Activated CD4-positive, alpha-beta T cell treated with anti-CD3 and anti-CD28 coated beads, Interleukin-10, Interleukin-2, amounts not matched to agents 100 ng/mL and 50 ng/mL, durations not matched to agents 16 hours and 8 hours (primary cell): ENCODE data around the gene EPB41L4A.
"Not testable (repeated sequence)": the region's sequence is repeated elsewhere in the genome, so short reads cannot be mapped to it uniquely, and the experiment has no call there.

Experiments
- DNase-seq: peaks from one replicate; pipeline ENCODE4 v3.0.0-alpha.2; 2020

The EPB41L4A gene

DNA sequence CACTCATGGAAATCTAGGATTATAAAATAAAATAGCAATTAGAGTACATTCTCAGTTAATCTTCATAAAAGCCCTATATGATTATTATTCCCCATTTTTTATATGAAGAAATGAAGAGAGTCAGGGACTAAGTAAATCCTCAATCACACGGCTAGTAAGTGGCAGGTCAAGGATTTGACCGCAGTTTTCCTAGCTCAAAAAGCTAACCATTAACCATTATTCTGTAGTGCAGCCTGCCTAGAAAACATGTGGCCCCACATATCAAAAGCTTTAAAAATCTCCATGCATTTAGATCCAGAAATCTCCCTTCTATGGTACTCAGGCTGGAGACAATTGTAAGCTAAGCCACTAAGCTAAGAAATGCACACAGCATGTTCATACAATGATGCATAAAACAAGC is 21.4 kb downstream of the EPB41L4A start:
- no peak for DNase-seq

DNA sequence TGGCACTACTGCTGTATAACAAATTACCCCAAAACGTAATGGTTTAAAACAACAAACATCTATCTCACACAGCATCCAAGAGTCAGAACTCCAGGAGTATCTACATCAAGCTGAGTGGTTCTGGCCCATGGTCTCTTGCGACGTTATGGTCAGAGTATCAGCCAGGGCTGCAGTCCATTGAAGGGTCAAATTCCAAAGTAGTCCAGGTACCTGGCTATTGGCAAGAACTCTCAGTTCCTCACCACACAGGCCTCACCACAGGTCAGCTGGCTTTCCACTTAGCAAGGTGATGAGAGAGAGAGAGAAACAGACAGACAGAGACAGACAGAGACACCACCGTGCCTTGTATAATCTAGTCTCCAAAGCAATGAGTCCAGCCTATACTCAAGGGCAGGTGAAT is 22.6 kb downstream of the EPB41L4A start:
- DNase-seq, result no peak

DNA sequence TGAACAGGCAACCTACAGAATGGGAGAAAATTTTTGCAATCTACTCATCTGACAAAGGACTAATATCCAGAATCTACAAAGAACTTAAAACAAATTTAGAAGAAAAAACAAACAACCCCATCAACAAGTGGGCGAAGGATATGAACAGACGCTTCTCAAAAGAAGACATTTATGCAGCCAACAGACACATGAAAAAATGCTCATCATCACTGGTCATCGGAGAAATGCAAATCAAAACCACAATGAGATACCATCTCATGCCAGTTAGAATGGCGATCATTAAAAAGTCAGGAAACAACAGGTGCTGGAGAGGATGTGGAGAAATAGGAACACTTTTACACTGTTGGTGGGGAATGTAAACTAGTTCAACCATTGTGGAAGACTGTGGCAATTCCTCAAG is 23.8 kb downstream of the EPB41L4A start:
- DNase-seq, result not testable (repeated sequence)

DNA sequence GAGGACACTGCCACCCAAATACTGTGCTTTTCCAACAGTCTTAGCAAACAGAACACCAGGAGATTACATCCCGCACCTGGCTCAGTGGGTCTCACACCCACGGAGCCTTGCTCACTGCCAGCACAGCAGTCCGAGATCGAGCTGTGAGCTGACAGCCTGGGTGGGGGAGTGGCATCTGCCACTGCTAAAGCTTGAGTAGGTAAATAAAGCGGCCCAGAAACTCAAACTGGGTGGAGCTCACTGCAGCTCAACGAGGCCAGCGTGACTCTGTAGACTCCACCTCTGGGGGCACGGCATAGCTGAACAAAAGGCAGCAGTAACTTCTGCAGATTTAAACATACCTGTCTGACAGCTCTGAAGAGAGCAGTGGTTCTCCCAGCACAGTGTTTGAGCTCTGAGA is 28.8 kb downstream of the EPB41L4A start:
- DNase-seq, result no peak

DNA sequence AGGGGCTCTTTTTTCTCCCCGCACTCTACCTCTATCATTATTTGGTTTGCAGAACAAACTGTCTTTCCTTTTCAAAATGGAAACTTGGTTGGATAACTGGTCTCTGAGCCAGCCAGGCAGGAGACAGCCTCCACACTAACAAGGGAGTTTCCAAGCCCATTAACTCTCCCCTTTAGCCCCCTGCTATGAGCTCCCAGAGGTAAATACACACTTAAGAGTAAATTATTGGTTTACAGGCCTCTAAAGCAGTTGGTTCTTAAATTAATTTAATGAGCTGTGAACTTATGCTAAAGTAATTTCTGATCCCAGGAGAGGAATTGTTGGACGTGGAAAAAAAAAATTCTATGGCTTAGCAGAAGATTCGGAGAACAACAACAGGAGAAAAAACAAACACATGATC is 30.3 kb downstream of the EPB41L4A start:
- no peak for DNase-seq

DNA sequence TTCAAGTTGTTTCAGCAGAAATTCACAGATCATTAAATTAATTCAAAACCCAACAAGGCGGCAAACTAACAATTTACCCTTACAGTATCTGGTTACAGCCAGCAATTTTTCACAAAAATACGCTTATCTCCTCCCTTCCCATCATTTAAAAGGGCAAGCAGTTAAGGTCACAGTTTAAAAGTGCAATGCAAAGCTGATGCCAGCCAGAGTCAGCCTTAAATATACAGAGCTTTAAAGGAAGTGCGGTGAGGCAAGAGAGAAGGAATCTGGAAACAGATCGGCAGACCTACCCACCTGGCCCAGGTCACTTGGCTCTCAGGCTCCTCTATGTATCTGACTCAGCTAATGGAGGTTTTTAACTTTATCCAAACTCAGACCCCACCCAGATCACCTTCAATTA is 31.0 kb downstream of the EPB41L4A start:
- DNase-seq, result no peak

GRCh38 chr5:112386766-112387165 is 32.3 kb downstream of the EPB41L4A start:
- DNase-seq, result no peak

- DNase-seq, result no peak
These were observed 33.1 kb downstream of the EPB41L4A start for GRCh38 chr5:112385969-112386368.

GRCh38 chr5:112385566-112385965 is 33.5 kb downstream of the EPB41L4A start:
- DNase-seq, result no peak

DNA sequence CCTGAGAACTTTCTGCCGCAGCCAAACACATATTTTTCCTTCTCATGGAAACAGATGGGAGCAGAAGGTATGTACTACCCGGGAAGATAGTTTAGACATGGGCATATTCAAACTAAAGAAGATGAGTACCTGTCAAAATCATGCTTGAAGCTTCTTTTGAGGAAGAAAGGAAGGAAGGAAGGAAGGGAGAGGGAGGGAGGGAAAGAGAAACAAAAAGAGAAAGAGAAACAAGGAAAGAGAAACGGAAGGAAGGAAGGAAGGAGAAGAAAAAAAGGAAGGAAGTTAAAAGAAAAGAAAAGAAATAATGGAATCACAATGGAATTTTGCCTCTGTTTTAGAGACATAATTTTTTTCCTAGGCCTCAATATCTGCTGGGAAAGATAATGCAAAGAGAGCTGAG is 34.6 kb downstream of the EPB41L4A start:
- DNase-seq, result no peak

- DNase-seq, result no peak
These were observed 36.2 kb downstream of the EPB41L4A start for GRCh38 chr5:112382886-112383285.

- DNase-seq, result no peak
These were observed 37.6 kb downstream of the EPB41L4A start for GRCh38 chr5:112381521-112381920.

GRCh38 chr5:112379542-112380325 is 39.3 kb downstream of the EPB41L4A start:
- no peak for DNase-seq

GRCh38 chr5:112374818-112375217 is 44.3 kb downstream of the EPB41L4A start:
- no peak for DNase-seq

DNA sequence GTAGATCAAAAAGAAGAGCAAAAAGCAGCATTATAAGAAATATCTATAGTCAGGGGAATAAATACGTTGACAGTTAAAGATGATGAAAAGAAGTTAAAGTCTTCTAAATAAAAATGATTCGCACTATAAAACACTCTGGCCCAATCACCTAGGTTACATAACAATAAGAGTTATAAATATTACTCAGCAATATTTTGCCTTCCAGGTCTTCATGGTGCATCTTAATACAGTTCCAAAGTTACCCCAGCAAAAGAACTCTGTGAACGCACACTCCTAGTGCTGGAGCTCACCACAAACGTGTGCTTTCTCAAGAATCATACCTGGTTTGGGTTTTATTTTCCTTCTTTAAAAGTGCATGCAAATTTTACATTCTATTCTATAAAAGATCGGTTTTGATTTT is 44.7 kb downstream of the EPB41L4A start:
- DNase-seq, result no peak

DNA sequence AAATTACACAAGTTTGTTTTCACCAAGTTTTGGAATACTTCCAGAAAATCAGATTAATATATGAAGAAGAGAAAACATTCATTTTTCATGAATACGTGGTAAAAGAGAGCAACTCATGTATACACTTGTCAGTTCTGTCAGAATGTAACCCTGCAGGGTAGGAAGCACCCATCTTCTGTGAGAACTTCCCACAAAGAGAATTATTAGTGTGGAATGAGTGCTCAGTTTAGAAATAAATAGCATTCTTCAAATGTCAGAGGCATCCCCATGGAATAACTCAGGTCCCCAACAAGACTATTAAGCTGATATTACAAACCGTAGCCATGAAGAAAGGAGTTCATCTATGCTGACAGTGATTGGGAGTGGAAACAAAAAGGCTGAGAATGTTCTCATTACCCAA is 45.2 kb downstream of the EPB41L4A start:
- DNase-seq, result no peak

DNA sequence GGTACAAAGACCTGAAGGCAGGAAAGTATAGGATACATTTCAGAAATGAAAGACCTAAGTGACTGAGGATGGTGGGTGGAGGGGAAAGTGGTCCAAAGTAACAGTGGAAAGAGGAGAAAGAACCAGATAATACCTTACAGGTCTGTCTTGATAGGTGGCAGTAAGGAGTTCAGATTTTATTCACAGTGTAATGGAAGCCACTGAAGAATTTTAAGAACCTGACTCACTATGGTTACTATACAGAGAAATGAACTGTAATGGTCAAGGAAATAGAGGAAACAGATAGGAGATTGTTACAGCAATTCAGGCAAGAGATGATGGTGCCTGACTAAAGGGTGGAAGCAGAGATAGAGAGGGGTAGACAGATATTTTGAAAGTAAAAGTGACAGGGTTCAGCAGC is 46.5 kb downstream of the EPB41L4A start:
- no peak for DNase-seq

DNA sequence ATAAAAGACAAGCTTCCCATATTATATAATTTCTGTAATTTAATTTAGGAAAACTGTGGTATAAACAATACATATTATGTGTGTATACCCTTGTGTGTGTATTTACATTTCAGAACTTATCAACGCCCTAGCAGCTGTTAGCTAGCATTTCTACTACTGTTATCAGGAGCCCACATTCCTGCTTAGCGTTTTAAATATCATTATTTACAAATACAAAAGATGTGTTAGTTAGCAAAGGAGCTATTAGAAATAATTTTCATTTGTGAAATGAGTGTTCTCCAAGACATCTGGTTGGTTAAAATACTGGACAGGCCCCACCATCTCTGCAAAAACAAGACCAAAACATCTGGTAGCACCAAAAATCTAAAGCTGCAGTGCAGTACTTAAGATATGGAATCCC is 48.0 kb downstream of the EPB41L4A start:
- DNase-seq, result no peak

- DNase-seq, result no peak
These were observed 51.7 kb downstream of the EPB41L4A start for GRCh38 chr5:112367400-112367799.

DNA sequence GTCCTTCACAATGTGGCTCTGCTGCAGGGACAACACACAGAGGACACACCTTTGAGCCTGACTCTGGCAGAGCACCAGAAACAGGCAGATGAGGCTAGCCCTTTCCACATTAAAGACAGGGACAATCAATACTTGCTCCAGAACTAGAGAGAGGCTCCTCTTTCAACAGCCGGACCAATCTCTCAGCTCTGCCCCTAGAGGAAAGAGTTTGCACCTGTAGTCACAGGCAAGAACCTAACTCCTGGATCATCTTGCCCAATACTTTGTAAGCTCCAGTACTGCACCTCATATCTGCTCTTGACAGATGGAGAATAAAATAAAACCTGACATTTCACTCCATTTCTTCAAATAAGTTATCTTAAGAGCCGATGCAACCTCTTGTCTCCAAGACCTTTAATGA is 52.1 kb downstream of the EPB41L4A start:
- DNase-seq, result peak; percentile 8

- DNase-seq, result not testable (repeated sequence)
These were observed 58.3 kb downstream of the EPB41L4A start for GRCh38 chr5:112360740-112361139.

DNA sequence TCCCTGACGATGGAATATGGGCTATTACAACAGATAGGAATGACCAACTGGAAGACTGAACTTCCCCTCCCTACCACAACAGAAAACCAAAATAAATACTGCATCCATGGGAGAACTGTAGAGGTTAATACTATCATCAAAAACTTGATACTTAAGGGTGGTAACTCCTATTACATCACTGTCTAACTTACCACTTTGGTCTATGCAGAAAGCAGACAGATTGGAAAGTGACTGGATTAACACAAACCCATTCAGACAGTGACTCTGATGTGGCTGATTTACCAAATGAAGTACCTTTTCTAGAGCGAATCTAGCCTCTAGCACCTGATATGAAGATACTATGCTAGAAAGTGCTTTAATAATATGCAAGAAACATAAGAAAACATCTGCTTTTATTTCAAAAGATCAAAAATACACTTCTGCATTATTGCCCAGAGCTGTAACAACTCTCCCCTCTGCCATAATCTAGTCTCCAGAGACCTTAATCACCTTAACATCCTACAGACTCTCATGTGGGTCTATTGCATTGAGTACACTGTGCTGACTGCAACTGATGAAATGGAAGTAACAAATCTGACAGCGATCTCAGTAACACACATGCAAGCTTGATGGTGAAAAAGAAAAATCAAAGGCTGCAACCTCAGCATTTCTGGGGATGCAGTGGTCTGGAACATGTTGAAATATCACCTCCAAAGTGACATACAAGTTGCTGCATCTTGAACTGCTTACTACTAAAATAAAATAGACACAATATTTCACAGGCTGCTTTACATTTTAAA is 62.7 kb downstream of the EPB41L4A start:
- no peak for DNase-seq

GRCh38 chr5:112355058-112355685 is 63.9 kb downstream of the EPB41L4A start:
- DNase-seq, result no peak

- DNase-seq, result no peak
These were observed 65.4 kb downstream of the EPB41L4A start for GRCh38 chr5:112353678-112354077.
